K562 (cell line): Measurements from ENCODE around the gene LRMDA.

Experiments
- MTA3 ChIP-seq: fragments of 450-650 bp; formaldehyde crosslinking; IDR thresholded peaks from 2 replicates; pipeline ENCODE4 v1.6.1; 2017; ENCODE audit warnings: mild to moderate bottlenecking, borderline replicate concordance
- NFATC3 ChIP-seq: fragments of 450-650 bp; IDR thresholded peaks from 2 replicates; pipeline ENCODE4 v1.6.1; 2017; ENCODE audit warnings: mild to moderate bottlenecking
- POLR2A ChIP-seq: fragments of 450-650 bp; conservative IDR thresholded peaks from 2 replicates; pipeline ENCODE4 v1.6.1; 2016
- POLR2AphosphoS5 ChIP-seq: IDR thresholded peaks from 2 replicates; pipeline ENCODE4 v1.6.1; 2011; ENCODE audit warnings: mild to moderate bottlenecking, low read depth, low read length, moderate library complexity; ENCODE audit not compliant: control insufficient read depth, insufficient read depth
- RFX5 ChIP-seq: IDR thresholded peaks from 2 replicates; pipeline ENCODE4 v1.6.1; 2011; ENCODE audit warnings: low read depth, mild to moderate bottlenecking, improper control_type of control experiment, low read length
- SP1 ChIP-seq: sonication (generic); formaldehyde crosslinking; IDR thresholded peaks from 2 replicates; pipeline ENCODE4 v1.8.1; 2022; ENCODE audit warnings: mild to moderate bottlenecking, missing genetic modification reagents
- ZNF75A ChIP-seq: fragments of 450-650 bp; formaldehyde crosslinking; IDR thresholded peaks from 2 replicates; pipeline ENCODE4 v1.4.0; 2020; ENCODE audit warnings: mild to moderate bottlenecking
- TF ChIP-seq, protein P1 (sequence below), 3 experiments: IDR thresholded peaks in 2 of 3; conservative IDR thresholded peaks in 1 of 3; 2 replicates each; pipeline ENCODE4 v1.5.1; 2011 to 2012; ENCODE audit warnings: low read length in 3 of 3, mild to moderate bottlenecking in 3 of 3, control low read depth in 2 of 3, improper control_type of control experiment in 1 of 3, inconsistent platforms in 1 of 3, low read depth in 1 of 3, mixed read lengths in 1 of 3, moderate library complexity in 1 of 3; ENCODE audit not compliant: insufficient read depth in 2 of 3

DNA sequence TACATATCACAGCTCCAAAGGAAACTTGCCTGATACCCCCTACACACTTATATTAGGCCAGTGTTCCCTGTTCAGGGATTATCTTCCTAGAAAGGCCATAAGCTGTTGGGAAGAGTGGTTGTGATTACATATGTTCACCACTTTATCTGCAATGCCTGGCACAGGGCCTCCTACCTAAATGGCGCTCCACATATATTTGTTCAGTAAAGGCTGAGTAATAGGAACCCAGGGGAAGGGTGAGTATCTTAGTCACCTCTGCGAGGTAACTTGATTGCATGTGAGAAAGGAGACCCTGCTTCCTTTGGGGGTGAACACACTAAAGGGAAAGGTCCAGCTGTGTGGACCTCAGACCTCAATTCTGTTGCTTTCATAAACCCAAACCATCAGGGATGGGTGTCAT, 896.0 kb downstream of the LRMDA start:
- TF ChIP-seq POLR2A (no peak), NFATC3 (no peak), SP1 (CRISPR knock-in tag) (no peak), POLR2AphosphoS5 (no peak), RFX5 (no peak), MTA3 (no peak), ZNF75A (CRISPR knock-in tag) (no peak)
- TF ChIP-seq, protein P1, sequence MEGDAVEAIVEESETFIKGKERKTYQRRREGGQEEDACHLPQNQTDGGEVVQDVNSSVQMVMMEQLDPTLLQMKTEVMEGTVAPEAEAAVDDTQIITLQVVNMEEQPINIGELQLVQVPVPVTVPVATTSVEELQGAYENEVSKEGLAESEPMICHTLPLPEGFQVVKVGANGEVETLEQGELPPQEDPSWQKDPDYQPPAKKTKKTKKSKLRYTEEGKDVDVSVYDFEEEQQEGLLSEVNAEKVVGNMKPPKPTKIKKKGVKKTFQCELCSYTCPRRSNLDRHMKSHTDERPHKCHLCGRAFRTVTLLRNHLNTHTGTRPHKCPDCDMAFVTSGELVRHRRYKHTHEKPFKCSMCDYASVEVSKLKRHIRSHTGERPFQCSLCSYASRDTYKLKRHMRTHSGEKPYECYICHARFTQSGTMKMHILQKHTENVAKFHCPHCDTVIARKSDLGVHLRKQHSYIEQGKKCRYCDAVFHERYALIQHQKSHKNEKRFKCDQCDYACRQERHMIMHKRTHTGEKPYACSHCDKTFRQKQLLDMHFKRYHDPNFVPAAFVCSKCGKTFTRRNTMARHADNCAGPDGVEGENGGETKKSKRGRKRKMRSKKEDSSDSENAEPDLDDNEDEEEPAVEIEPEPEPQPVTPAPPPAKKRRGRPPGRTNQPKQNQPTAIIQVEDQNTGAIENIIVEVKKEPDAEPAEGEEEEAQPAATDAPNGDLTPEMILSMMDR (IDR thresholded peaks at IDR 0.05 in 2 of 3, conservative IDR thresholded peaks at IDR 0.05 in 1 of 3; ENCODE audit: insufficient read depth in 2 of 3, low read depth in 1 of 3, low read length in 3 of 3), result no peak
